NCI-H1694 (cell line): ENCODE results near the gene CTCFL.
"Not testable (repeated sequence)": the region's sequence is repeated elsewhere in the genome, so short reads cannot be mapped to it uniquely, and the experiment has no call there.

Source experiments
- DNase-seq: peaks from one replicate; lab custom pipeline; 2025; lab: John Stamatoyannopoulos, UW

Gene CTCFL

GRCh38 chr20:57536120-57536708 lies 11.3 kb upstream of the CTCFL start:
- DNase-seq: no peak

GRCh38 chr20:57535297-57535696 lies 10.4 kb upstream of the CTCFL start:
- DNase-seq: no peak

GRCh38 chr20:57532104-57532503 lies 7.2 kb upstream of the CTCFL start:
- DNase-seq: no peak

GRCh38 chr20:57530327-57530981 lies 5.5 kb upstream of the CTCFL start:
- DNase-seq: no peak

- no peak for DNase-seq
Measured at GRCh38 chr20:57529810-57530209, 4.9 kb upstream of the CTCFL start.

GRCh38 chr20:57529160-57529585 lies 4.2 kb upstream of the CTCFL start:
- DNase-seq: no peak

GRCh38 chr20:57528148-57528547 lies 3.2 kb upstream of the CTCFL start:
- DNase-seq: no peak

GRCh38 chr20:57527728-57528127 lies 2.8 kb upstream of the CTCFL start:
- no peak for DNase-seq

GRCh38 chr20:57526885-57527460 lies 2.0 kb upstream of the CTCFL start:
- DNase-seq: no peak

GRCh38 chr20:57526087-57526884 lies 1.3 kb upstream of the CTCFL start:
- no peak for DNase-seq

- no peak for DNase-seq
Measured at GRCh38 chr20:57525328-57526086, 567 bp upstream of the CTCFL start.

- no peak for DNase-seq
Measured at GRCh38 chr20:57523782-57524181, 1.2 kb downstream of the CTCFL start.

GRCh38 chr20:57522380-57523140 lies 2.4 kb downstream of the CTCFL start:
- no peak for DNase-seq

GRCh38 chr20:57517904-57518303 lies 7.0 kb downstream of the CTCFL start:
- DNase-seq: no peak

- peak; percentile 5 for DNase-seq
Measured at GRCh38 chr20:57514273-57514751, 10.6 kb downstream of the CTCFL start.

GRCh38 chr20:57513199-57513598 lies 11.7 kb downstream of the CTCFL start:
- no peak for DNase-seq

- DNase-seq: no peak
Measured at GRCh38 chr20:57512432-57512831, 12.5 kb downstream of the CTCFL start.

- DNase-seq: not testable (repeated sequence)
Measured at GRCh38 chr20:57511709-57512108, 13.2 kb downstream of the CTCFL start.

- DNase-seq: no peak
Measured at GRCh38 chr20:57509665-57510237, 15.2 kb downstream of the CTCFL start.

GRCh38 chr20:57508831-57509230 lies 16.1 kb downstream of the CTCFL start:
- DNase-seq: no peak

GRCh38 chr20:57508381-57508780 lies 16.6 kb downstream of the CTCFL start:
- no peak for DNase-seq
